H9 (cell line): ENCODE data around the gene ANKMY2. TPM values are rescaled to one million over a fixed set of nuclear protein-coding genes. Genes with fewer than 3 reads are reported as not detected.

Source experiments
- DNase-seq: peaks from one replicate; pipeline ENCODE4 v3.0.0-alpha.2; 2017
- H2AFZ ChIP-seq: one replicate; pipeline ENCODE4 v1.6.1; 2013; ENCODE audit warnings: mild to moderate bottlenecking, low read length, control low read depth, moderate library complexity
- H2AK5ac ChIP-seq: 2 replicates; pipeline ENCODE4 v1.6.1; 2013; ENCODE audit warnings: low read length, control low read depth, mixed read lengths; ENCODE audit not compliant: insufficient read length
- H2BK120ac ChIP-seq: one replicate; pipeline ENCODE4 v1.6.1; 2013; ENCODE audit warnings: low read depth, mild to moderate bottlenecking, low read length, control low read depth, inconsistent platforms; ENCODE audit not compliant: poor library complexity, severe bottlenecking
- H2BK12ac ChIP-seq: 2 replicates; pipeline ENCODE4 v1.6.1; 2013; ENCODE audit warnings: low read length, control low read depth, mixed read lengths, low read depth; ENCODE audit not compliant: insufficient read length
- H2BK15ac ChIP-seq: 2 replicates; pipeline ENCODE4 v1.6.1; 2013; ENCODE audit warnings: low read depth, low read length, control low read depth
- H2BK20ac ChIP-seq: one replicate; pipeline ENCODE4 v1.6.1; 2013; ENCODE audit warnings: low read depth, mild to moderate bottlenecking, low read length, control low read depth, inconsistent platforms; ENCODE audit not compliant: poor library complexity, severe bottlenecking
- H2BK5ac ChIP-seq: 2 replicates; pipeline ENCODE4 v1.6.1; 2013; ENCODE audit warnings: low read length, control low read depth, mixed read lengths; ENCODE audit not compliant: insufficient read length
- H3K14ac ChIP-seq: 2 replicates; pipeline ENCODE4 v1.6.1; 2013; ENCODE audit warnings: low read length, control low read depth; ENCODE audit not compliant: insufficient read depth
- H3K18ac ChIP-seq: 2 replicates; pipeline ENCODE4 v1.6.1; 2013; ENCODE audit warnings: low read depth, mild to moderate bottlenecking, mixed read lengths, low read length, control low read depth; ENCODE audit not compliant: insufficient read length
- H3K23ac ChIP-seq: 2 replicates; pipeline ENCODE4 v1.6.1; 2013; ENCODE audit warnings: low read length, control low read depth, mixed read lengths, low read depth; ENCODE audit not compliant: insufficient read length
- H3K23me2 ChIP-seq: 2 replicates; pipeline ENCODE4 v1.6.1; 2013; ENCODE audit warnings: low read depth, mild to moderate bottlenecking, mixed read lengths, low read length, control low read depth; ENCODE audit not compliant: insufficient read length, poor library complexity, severe bottlenecking
- H3K27ac ChIP-seq: 2 replicates; pipeline ENCODE4 v1.5.1; 2013; ENCODE audit warnings: low read length, control low read depth, mixed read lengths, low read depth; ENCODE audit not compliant: insufficient read length
- H3K27me3 ChIP-seq: 2 replicates; pipeline ENCODE4 v1.6.1; 2013; ENCODE audit warnings: low read length, control low read depth, inconsistent platforms; ENCODE audit not compliant: insufficient read depth
- H3K4ac ChIP-seq: 2 replicates; pipeline ENCODE4 v1.6.1; 2013; ENCODE audit warnings: low read depth, mild to moderate bottlenecking, control low read depth, inconsistent platforms, low read length, moderate library complexity
- H3K4me1 ChIP-seq: 2 replicates; pipeline ENCODE4 v1.6.1; 2013; ENCODE audit warnings: low read length, control low read depth, inconsistent platforms; ENCODE audit not compliant: insufficient read depth
- H3K4me2 ChIP-seq: 2 replicates; pipeline ENCODE4 v1.6.1; 2013; ENCODE audit warnings: low read length, control low read depth, mixed read lengths; ENCODE audit not compliant: insufficient read length, insufficient read depth
- H3K56ac ChIP-seq: 2 replicates; pipeline ENCODE4 v1.6.1; 2013; ENCODE audit warnings: low read depth, mild to moderate bottlenecking, mixed read lengths, low read length, control low read depth; ENCODE audit not compliant: insufficient read length
- H3K79me1 ChIP-seq: 2 replicates; pipeline ENCODE4 v1.6.1; 2013; ENCODE audit warnings: low read depth, mild to moderate bottlenecking, moderate library complexity, low read length, control low read depth, inconsistent platforms; ENCODE audit not compliant: insufficient read depth, poor library complexity, severe bottlenecking
- H3K79me2 ChIP-seq: 2 replicates; pipeline ENCODE4 v1.6.1; 2013; ENCODE audit warnings: low read length, control low read depth, inconsistent platforms; ENCODE audit not compliant: insufficient read depth
- H3K9ac ChIP-seq: 2 replicates; pipeline ENCODE4 v1.6.1; 2013; ENCODE audit warnings: low read length, control low read depth, mixed read lengths; ENCODE audit not compliant: insufficient read length; ENCODE audit errors: extremely low read depth
- H3K9me3 ChIP-seq: one replicate; pipeline ENCODE4 v1.6.1; 2013; ENCODE audit warnings: low read depth, low read length, inconsistent platforms; ENCODE audit not compliant: control insufficient read depth
- H3T11ph ChIP-seq: one replicate; pipeline ENCODE4 v1.6.1; 2013; ENCODE audit warnings: mild to moderate bottlenecking, low read length, control low read depth, inconsistent platforms
- H4K20me1 ChIP-seq: one replicate; pipeline ENCODE4 v1.6.1; 2013; ENCODE audit not compliant: control insufficient read depth, insufficient read length, insufficient read depth
- H4K5ac ChIP-seq: 2 replicates; pipeline ENCODE4 v1.6.1; 2013; ENCODE audit warnings: low read depth, mild to moderate bottlenecking, mixed read lengths, low read length, control low read depth; ENCODE audit not compliant: insufficient read length
- H4K8ac ChIP-seq: replicated peaks from 2 replicates; pipeline ENCODE4 v1.6.1; 2013; ENCODE audit warnings: low read length, control low read depth, mixed read lengths, low read depth; ENCODE audit not compliant: insufficient read length
- H4K91ac ChIP-seq: 2 replicates; pipeline ENCODE4 v1.6.1; 2013; ENCODE audit warnings: low read depth, mild to moderate bottlenecking, moderate library complexity, mixed read lengths, low read length, control low read depth; ENCODE audit not compliant: insufficient read length
- H3K27ac Mint-ChIP-seq, 3 experiments: 2 replicates in 2 of 3; 3 replicates in 1 of 3; pipeline ENCODE4 v1.8.0; 2020 to 2021; ENCODE audit warnings: mixed read lengths in 3 of 3, mild to moderate bottlenecking in 1 of 3, moderate library complexity in 1 of 3
- H3K27me3 Mint-ChIP-seq: 2 replicates; pipeline ENCODE4 v1.8.0; 2021; ENCODE audit warnings: low read depth, mild to moderate bottlenecking, moderate library complexity, mixed read lengths
- H3K36me3 Mint-ChIP-seq, 3 experiments: 2 replicates in 2 of 3; 3 replicates in 1 of 3; pipeline ENCODE4 v1.8.0; 2020 to 2021; ENCODE audit warnings: low read depth in 3 of 3, mixed read lengths in 3 of 3; ENCODE audit not compliant: insufficient read depth in 1 of 3
- H3K4me1 Mint-ChIP-seq, 2 experiments: 2 replicates each; pipeline ENCODE4 v1.8.0; 2020; ENCODE audit warnings: mixed read lengths in 2 of 2
- H3K4me3 Mint-ChIP-seq, 2 experiments: 2 replicates in 1 of 2; 3 replicates in 1 of 2; pipeline ENCODE4 v1.8.0; 2020 to 2021; ENCODE audit warnings: mild to moderate bottlenecking in 2 of 2, mixed read lengths in 2 of 2, moderate library complexity in 1 of 2
- H3K9me3 Mint-ChIP-seq, 2 experiments: 2 replicates in 1 of 2; 3 replicates in 1 of 2; pipeline ENCODE4 v1.8.0; 2020; ENCODE audit warnings: mild to moderate bottlenecking in 2 of 2, mixed read lengths in 2 of 2, moderate library complexity in 1 of 2
- WGBS: extraction: QIAGEN DNeasy Blood & Tissue Kit; methylation state at CpG from one replicate; pipeline ENCODE4 v1.1.7; 2013; ENCODE audit warnings: missing lambda C conversion rate, low lambda C conversion rate, mixed read lengths; ENCODE audit not compliant: insufficient read length; ENCODE audit errors: extremely low coverage; 5-methylcytosine and 5-hydroxymethylcytosine counted together
- total RNA-seq: library from RNA; stranded (reverse); gene quantifications from 2 replicates; pipeline ENCODE4 v1.2.1, GENCODE V29; 2021
- TF ChIP-seq, protein P1 (sequence below): fragments of 200-600 bp; sonication (generic); conservative IDR thresholded peaks from 3 replicates; pipeline ENCODE4 v1.8.0; 2021; ENCODE audit warnings: antibody characterized with exemption, mild to moderate bottlenecking

Gene ANKMY2
- total RNA-seq, 1 experiment from 2014 or later: 12.7 TPM

DNA sequence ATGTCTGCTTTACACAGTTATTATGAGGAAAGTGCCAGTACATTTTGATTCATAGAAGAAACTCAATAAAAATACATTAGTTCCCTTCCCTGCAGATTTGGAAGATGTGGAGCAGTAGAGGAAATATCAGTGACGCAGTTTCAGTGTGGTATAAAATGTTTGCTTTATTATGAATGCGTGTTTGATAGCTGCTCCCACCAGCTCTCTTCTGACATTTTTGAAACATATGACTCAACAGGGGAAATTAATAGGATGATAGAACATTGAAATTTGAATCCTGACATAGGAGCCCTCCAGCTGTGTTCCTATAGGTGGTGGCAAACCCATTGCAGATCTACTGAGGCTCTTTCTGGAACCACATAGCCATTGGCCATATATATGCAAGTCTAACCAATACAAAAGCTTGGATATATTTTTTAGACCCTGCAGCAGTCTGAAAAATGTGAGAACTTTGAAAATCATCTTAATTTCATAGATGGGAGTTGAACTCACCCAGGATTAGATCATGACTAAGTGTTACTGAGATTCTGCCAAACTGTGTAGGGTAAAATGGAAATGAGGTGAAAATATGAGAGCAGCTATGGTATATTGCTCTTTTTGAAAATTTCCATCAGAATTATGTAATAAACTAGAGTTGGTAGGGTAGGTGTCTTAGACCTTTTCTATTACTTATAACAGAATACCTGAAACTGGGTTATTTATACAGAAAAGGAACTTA is 48.2 kb upstream of the ANKMY2 start:
- H2BK15ac ChIP-seq: no peak overlapping the region
- H3K23me2 ChIP-seq: no peaks in the 10 kb centered on the region
- Mint-ChIP-seq H3K9me3 (no peaks in the 10 kb centered on the region), H3K27me3 (no peaks in the 10 kb centered on the region), H3K27ac (no peak overlapping the region), H3K4me3 (no peak overlapping the region), H3K36me3 (peaks cover 33 to 61% (median 55%) of the 10 kb centered on the region in 3 experiments), H3K4me1 (no peaks in the 10 kb centered on the region)
- H4K8ac ChIP-seq: no peak overlapping the region
- H3K23ac ChIP-seq: no peak overlapping the region
- no peak overlapping the region for H3K4me2 ChIP-seq
- no peak overlapping the region for H3K27ac ChIP-seq
- no peak overlapping the region for H3T11ph ChIP-seq
- WGBS: no CpG with 5 or more reads among the region's 2 CpGs
- no peaks in the 10 kb centered on the region for H3K79me2 ChIP-seq
- H3K9ac ChIP-seq: no peak overlapping the region
- no peak overlapping the region for H2AFZ ChIP-seq
- no peak overlapping the region for H2BK20ac ChIP-seq
- H3K4me1 ChIP-seq: no peaks in the 10 kb centered on the region
- DNase-seq: no peak
- TF ChIP-seq, protein P1, sequence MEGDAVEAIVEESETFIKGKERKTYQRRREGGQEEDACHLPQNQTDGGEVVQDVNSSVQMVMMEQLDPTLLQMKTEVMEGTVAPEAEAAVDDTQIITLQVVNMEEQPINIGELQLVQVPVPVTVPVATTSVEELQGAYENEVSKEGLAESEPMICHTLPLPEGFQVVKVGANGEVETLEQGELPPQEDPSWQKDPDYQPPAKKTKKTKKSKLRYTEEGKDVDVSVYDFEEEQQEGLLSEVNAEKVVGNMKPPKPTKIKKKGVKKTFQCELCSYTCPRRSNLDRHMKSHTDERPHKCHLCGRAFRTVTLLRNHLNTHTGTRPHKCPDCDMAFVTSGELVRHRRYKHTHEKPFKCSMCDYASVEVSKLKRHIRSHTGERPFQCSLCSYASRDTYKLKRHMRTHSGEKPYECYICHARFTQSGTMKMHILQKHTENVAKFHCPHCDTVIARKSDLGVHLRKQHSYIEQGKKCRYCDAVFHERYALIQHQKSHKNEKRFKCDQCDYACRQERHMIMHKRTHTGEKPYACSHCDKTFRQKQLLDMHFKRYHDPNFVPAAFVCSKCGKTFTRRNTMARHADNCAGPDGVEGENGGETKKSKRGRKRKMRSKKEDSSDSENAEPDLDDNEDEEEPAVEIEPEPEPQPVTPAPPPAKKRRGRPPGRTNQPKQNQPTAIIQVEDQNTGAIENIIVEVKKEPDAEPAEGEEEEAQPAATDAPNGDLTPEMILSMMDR: no peak
- H3K4ac ChIP-seq: no peak overlapping the region
- no peak overlapping the region for H2BK12ac ChIP-seq
- no peak overlapping the region for H2BK120ac ChIP-seq
- H3K9me3 ChIP-seq: no peaks in the 10 kb centered on the region
- no peak overlapping the region for H2AK5ac ChIP-seq
- no peak overlapping the region for H4K5ac ChIP-seq
- H3K27me3 ChIP-seq: no peaks in the 10 kb centered on the region
- H3K56ac ChIP-seq: no peak overlapping the region
- no peak overlapping the region for H2BK5ac ChIP-seq
- H3K14ac ChIP-seq: no peak overlapping the region
- no peaks in the 10 kb centered on the region for H4K20me1 ChIP-seq
- H3K79me1 ChIP-seq: no peaks in the 10 kb centered on the region
- H3K18ac ChIP-seq: no peak overlapping the region
- no peak overlapping the region for H4K91ac ChIP-seq
